Measurements from ENCODE around the gene BACH2.
"Not testable (repeated sequence)": the region's sequence is repeated elsewhere in the genome, so short reads cannot be mapped to it uniquely, and the experiment has no call there.

BACH2 gene

DNA sequence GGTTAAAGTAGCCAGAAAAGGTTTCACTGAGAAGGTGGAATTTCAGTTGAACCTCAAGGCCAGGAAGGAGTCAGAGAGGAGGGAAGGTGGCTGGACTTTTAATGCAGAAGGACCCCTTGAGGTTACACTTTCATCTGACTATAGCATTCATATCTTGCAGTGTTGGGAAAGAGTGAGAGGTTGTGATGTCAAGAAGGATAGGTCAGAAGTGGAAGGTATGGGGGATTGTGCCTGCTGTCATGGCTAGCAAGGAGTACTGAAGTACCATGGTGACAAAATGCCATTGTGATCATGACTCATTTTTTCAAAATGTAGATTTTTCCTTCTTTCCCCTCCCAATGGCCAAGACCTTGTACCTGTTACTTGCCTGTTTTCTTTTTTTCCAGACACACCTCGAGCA is 5.2 kb upstream of the BACH2 start:
- no peak for DNase-seq

GRCh38 chr6:90298459-90299053 is 1.9 kb upstream of the BACH2 start:
- no peak for DNase-seq

GRCh38 chr6:90297867-90298381 is 1.3 kb upstream of the BACH2 start:
- DNase-seq, result no peak

GRCh38 chr6:90297115-90297866 is 648 bp upstream of the BACH2 start:
- DNase-seq, result no peak

GRCh38 chr6:90295854-90296340 is 746 bp downstream of the BACH2 start:
- peak; percentile 63 for DNase-seq

GRCh38 chr6:90294989-90295853 is 1.4 kb downstream of the BACH2 start:
- peak; percentile 46 for DNase-seq

- DNase-seq, result peak; percentile 35
Observed at GRCh38 chr6:90294614-90294988, 2.0 kb downstream of the BACH2 start.

DNA sequence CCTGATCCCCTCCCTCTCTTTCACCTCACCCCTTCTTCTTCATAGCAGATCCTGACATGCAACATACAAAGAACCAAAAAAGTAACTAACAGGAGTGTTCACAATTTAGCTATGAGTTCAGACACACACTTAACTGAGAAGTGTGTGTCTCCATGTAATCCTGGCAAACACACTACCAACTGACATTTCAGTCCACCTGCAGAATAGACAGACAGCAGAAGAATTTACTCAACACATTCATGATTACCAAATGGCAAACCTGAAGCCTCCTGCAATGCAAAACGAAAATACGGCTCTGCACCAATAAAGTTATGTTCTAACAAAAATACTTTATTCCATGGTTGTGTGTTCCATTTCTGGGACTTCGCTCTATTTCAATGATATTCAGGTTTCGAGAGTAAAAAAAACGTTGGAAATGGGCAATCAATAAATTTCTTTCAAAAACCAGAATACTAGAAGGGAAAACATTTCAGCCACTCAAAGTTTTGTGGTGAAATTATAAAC is 2.6 kb downstream of the BACH2 start:
- DNase-seq, result no peak

- DNase-seq, result no peak
Observed at GRCh38 chr6:90293319-90293953, 3.2 kb downstream of the BACH2 start.

GRCh38 chr6:90291565-90291964 is 5.1 kb downstream of the BACH2 start:
- no peak for DNase-seq

GRCh38 chr6:90290811-90291420 is 5.7 kb downstream of the BACH2 start:
- DNase-seq, result no peak

GRCh38 chr6:90289902-90290301 is 6.7 kb downstream of the BACH2 start:
- no peak for DNase-seq

DNA sequence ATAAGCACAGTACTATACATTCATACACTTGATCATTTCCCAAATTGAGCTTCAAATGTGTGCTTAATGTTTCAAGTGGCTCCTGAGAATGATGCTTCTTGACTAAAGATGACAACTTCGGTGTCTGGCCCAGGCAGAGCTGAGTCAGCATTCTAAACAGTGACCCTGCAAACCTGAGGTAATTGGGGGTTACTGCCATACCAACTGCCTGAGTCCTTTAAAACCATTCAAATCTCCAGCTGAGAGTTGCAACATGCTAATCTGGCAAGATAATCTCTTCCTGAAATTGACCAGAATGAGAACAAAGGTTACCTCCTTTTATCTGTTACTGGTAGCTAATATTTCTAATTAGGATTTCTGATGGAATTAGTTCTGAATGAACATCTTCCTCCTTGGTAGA is 8.2 kb downstream of the BACH2 start:
- DNase-seq, result no peak

- peak; percentile 75 for DNase-seq
Observed at GRCh38 chr6:90286884-90287488, 9.7 kb downstream of the BACH2 start.

- DNase-seq, result peak; percentile 67
Observed at GRCh38 chr6:90285611-90286381, 10.8 kb downstream of the BACH2 start.

DNA sequence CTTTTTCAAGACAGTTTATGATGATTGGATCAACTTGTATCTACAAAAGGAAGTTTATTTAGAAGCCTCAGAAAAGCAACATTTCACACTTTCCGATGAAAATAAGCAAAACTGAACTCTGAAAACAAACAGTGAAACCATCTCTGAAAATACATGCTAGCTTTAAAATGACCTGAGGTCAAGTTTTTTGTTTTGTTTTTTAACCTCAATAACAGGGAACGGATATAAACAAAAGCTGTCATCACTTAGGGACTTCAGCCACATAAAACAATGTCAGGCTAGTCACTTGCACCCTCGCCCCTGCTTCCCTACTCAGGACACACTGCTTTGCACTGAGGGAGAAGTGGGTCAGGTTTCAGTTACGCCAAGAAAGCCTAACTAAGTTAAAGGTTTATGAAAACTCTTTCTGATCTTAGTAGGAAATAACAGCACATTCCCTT is 11.6 kb downstream of the BACH2 start:
- peak; percentile 42 for DNase-seq

- peak; percentile 89 for DNase-seq
Observed at GRCh38 chr6:90284236-90285041, 12.2 kb downstream of the BACH2 start.

DNA sequence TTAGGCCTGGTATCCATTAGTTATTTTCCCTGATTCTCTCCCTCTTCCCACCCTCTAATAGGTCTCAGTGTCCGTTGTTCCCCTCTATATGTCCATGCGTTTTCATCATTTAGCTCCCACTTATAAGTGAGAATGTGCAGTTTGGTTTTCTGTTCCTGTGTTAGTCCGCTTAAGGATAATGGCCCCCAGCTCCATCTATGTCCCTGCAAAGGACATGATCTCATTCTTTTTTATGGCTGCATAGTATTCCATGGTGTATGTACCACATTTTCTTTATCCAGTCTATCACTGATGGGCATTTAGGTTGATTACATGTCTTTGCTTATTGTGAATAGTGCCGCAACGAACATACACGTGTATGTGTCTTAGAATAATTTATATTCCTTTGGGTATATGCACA is 14.4 kb downstream of the BACH2 start:
- DNase-seq, result not testable (repeated sequence)

DNA sequence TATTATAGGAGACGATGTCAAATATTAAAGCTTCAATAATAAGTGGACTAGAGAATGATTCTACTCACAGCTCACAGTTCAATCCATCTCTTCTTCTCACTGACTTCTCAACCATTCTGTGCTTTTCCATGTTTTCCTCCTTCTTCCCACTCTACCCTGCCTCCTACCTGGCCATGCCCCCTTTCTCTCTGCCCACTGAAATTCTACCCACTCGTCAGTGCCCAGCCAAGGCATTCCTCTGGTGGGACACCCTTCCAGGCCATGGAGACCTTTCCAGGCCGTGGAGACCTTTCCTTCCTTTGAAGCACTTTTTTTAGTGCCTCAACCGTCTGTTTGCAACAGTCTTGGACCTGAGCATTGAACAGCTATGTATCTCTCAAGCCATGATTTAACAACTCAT is 18.5 kb downstream of the BACH2 start:
- DNase-seq, result no peak
